ENCODE data around the gene GPR3.

The GPR3 gene

DNA sequence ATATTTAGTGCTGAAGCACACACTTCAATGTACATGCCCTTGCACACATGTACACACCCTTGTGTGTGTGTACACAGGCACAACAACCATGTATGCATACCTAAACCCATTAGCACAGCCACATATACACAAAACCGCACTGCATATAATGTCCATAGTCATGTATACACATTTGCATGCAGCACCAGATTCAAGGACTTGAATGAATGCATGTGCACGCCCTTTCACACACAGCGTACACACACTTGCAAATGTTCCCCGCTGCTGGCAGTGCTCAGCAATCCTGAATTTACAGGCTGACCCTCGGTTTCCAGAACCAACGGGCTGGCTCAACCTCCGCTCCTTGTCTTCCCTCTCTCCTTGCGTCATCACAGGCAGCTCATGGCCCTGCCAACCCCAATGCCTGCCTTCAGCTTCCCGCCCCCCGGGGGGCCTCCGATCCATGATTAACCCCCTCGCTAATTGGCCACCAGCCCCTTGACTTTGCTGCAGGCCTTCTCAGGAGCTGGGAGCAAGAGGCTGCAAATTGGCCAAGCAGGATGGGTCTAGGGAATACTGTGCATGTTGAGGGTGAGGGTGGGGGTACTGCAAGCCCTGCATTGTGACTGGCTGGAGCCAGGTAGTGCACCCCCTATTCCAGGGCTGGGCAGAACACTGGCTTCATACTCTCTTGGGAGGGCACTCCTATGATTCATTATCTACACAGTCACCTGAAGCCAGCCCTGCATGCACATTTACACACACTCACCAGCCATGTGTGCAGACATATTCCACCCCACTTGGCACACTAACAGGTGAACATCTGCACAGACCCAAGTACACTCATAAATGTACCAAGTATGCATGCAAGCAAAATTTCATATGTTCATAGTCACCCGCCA lies 7.9 kb downstream of the GPR3 start:
- TF ChIP-seq ZBTB7A (IDR thresholded peaks at IDR 0.05; ENCODE audit: low read depth): no peak
- no peak for TF ChIP-seq TAF1 (IDR thresholded peaks at IDR 0.05; ENCODE audit: low read depth)
- TF ChIP-seq RAD21 (IDR thresholded peaks at IDR 0.05; ENCODE audit: low read depth): no peak
- no peak for TF ChIP-seq TCF12 (IDR thresholded peaks at IDR 0.05; ENCODE audit: low read depth)
- TF ChIP-seq FOXM1 (IDR thresholded peaks at IDR 0.05; ENCODE audit: borderline replicate concordance, low read depth): no peak
- TF ChIP-seq, protein P1, sequence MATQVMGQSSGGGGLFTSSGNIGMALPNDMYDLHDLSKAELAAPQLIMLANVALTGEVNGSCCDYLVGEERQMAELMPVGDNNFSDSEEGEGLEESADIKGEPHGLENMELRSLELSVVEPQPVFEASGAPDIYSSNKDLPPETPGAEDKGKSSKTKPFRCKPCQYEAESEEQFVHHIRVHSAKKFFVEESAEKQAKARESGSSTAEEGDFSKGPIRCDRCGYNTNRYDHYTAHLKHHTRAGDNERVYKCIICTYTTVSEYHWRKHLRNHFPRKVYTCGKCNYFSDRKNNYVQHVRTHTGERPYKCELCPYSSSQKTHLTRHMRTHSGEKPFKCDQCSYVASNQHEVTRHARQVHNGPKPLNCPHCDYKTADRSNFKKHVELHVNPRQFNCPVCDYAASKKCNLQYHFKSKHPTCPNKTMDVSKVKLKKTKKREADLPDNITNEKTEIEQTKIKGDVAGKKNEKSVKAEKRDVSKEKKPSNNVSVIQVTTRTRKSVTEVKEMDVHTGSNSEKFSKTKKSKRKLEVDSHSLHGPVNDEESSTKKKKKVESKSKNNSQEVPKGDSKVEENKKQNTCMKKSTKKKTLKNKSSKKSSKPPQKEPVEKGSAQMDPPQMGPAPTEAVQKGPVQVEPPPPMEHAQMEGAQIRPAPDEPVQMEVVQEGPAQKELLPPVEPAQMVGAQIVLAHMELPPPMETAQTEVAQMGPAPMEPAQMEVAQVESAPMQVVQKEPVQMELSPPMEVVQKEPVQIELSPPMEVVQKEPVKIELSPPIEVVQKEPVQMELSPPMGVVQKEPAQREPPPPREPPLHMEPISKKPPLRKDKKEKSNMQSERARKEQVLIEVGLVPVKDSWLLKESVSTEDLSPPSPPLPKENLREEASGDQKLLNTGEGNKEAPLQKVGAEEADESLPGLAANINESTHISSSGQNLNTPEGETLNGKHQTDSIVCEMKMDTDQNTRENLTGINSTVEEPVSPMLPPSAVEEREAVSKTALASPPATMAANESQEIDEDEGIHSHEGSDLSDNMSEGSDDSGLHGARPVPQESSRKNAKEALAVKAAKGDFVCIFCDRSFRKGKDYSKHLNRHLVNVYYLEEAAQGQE (IDR thresholded peaks at IDR 0.05; ENCODE audit: low read depth): no peak
- TF ChIP-seq CREB1 (IDR thresholded peaks at IDR 0.05; ENCODE audit: low read depth): no peak
- TF ChIP-seq CEBPB (IDR thresholded peaks at IDR 0.05): no peak

DNA sequence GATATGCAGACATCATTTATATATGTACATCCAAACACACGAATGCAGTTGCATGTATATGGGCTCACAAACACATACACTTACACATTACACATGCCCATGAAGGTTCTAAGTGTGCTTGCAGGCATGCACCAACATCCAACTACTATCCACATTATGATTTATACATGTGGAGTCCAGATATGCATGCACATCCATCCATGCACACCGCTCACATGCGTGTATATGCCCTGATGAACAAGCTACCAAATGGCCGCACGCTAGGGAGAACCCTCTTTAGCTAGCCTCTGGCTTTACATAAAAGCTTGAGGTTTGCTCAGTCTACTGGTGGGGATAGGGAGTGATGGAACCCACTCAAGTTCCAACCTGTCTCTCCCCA lies 8.5 kb downstream of the GPR3 start:
- TF ChIP-seq TCF12 (IDR thresholded peaks at IDR 0.05; ENCODE audit: low read depth): no peak
- TF ChIP-seq RAD21 (IDR thresholded peaks at IDR 0.05; ENCODE audit: low read depth): no peak
- TF ChIP-seq ZBTB7A (IDR thresholded peaks at IDR 0.05; ENCODE audit: low read depth): no peak

DNA sequence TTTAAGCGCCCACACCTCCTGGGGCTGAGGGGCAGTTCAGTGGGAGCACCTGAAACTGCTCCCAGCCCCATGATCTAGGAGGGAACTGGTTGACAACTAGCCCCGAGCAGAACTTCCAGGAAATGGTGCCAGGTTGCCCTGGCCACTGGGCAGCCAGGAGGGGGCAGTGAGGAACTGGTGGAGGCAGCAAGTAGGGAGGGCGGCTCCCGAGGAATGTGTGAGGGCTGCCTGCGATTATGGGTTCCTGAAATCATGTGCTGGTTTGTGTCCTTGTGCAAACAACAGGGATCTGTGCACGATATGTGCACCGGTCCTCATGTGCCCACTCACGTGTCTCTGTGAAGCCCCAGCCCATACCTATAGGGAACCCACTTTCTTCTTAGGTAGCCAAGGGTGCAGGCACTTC lies 9.9 kb downstream of the GPR3 start:
- TF ChIP-seq YY1 (IDR thresholded peaks at IDR 0.05; ENCODE audit: low read depth): no peak
- peak; percentile 66 for TF ChIP-seq RAD21 (IDR thresholded peaks at IDR 0.05; ENCODE audit: low read depth)

DNA sequence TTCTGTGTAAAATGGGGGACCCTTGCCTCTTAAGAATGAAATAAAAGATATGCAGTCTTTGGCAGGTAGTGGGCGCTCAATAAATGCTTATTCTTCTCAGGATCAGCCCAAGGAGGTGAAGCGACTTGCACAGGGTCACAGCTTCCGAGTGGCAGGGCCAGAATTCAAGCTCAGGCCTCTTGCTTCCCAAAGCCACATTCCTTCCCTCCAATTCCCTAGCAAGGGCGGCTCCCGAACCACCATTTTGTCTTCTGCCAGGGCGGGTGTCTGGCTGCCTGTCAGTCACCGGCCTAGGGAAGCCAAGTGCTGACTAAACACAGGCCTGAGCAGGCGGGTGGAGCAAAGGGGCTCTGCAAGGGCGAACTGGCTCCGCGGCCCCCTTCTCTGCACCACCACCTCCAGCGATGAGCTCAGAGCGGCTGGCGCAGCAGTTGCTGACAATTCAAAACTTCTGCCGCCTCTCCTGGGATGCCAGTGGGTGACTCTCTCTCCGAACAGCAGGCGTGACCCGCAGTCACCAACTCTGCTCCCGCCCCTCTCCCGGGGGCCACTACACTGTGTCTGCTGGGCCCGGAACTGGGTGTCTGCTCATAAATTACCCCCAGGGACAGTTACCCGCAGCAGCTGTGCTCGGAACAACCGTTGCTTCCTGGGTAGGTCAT lies 10.8 kb downstream of the GPR3 start:
- TF ChIP-seq RAD21 (IDR thresholded peaks at IDR 0.05; ENCODE audit: low read depth) (0 out of 2 replicates have a peak, but pooled peaks have one; percentile 7), FOXM1 (IDR thresholded peaks at IDR 0.05; ENCODE audit: borderline replicate concordance, low read depth) (no peak)

DNA sequence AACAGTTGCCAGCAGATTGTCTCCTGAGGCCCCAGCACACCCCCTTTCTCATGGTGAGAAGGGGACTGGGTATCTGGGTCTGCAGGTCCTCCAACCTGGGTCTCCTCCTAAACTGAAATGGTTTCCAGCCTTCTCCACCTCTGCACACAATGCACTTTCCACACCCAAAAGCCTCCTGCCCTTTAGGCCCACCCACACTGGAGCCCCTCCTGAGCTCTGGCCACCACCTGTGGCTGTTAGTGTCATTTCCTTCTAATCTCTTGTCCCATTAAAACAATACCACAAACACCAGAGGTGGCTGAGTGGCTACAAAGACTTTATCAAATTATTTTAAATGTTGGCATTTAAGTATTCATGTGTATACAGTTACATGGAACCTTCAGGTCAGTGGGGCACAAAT lies 11.5 kb downstream of the GPR3 start:
- TF ChIP-seq TAF1 (IDR thresholded peaks at IDR 0.05; ENCODE audit: low read depth): no peak
- TF ChIP-seq NFIC (IDR thresholded peaks at IDR 0.05): no peak
- TF ChIP-seq, protein P2, sequence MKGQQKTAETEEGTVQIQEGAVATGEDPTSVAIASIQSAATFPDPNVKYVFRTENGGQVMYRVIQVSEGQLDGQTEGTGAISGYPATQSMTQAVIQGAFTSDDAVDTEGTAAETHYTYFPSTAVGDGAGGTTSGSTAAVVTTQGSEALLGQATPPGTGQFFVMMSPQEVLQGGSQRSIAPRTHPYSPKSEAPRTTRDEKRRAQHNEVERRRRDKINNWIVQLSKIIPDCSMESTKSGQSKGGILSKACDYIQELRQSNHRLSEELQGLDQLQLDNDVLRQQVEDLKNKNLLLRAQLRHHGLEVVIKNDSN (IDR thresholded peaks at IDR 0.05): no peak
- TF ChIP-seq EP300 (IDR thresholded peaks at IDR 0.05; ENCODE audit: borderline replicate concordance): no peak
- no peak for TF ChIP-seq CREB1 (IDR thresholded peaks at IDR 0.05; ENCODE audit: low read depth)
- TF ChIP-seq, protein P1 (IDR thresholded peaks at IDR 0.05; ENCODE audit: low read depth): no peak
- TF ChIP-seq TCF12 (IDR thresholded peaks at IDR 0.05; ENCODE audit: low read depth): no peak
- TF ChIP-seq YY1 (IDR thresholded peaks at IDR 0.05; ENCODE audit: low read depth): no peak
- TF ChIP-seq, protein P3, sequence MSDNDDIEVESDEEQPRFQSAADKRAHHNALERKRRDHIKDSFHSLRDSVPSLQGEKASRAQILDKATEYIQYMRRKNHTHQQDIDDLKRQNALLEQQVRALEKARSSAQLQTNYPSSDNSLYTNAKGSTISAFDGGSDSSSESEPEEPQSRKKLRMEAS (IDR thresholded peaks at IDR 0.05): no peak
- no peak for TF ChIP-seq RAD21 (IDR thresholded peaks at IDR 0.05; ENCODE audit: low read depth)
- TF ChIP-seq FOXM1 (IDR thresholded peaks at IDR 0.05; ENCODE audit: borderline replicate concordance, low read depth): no peak

DNA sequence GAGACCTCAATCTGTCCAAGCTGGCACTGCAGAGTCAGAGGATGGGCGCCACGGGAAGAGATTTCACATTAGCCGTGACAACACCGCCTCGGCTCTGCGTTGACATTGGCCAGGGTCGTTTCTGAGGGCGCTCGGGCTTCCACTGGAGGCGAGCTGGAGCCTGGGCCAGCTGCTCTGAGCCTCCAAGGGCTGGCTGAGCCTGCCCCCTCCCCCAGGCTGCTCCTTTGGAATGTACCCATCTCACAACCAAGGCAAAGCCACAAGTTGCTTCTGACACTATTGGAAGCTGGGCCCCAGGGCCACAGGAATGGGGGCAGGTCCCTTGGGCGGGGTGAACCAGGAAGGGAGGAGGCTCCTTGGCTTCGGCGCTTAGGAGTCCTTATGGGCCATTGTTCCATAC lies 12.7 kb downstream of the GPR3 start:
- TF ChIP-seq EP300 (IDR thresholded peaks at IDR 0.05; ENCODE audit: borderline replicate concordance): no peak
- TF ChIP-seq, protein P2 (IDR thresholded peaks at IDR 0.05): no peak
- TF ChIP-seq, protein P3 (IDR thresholded peaks at IDR 0.05): no peak
- no peak for TF ChIP-seq ZBTB7A (IDR thresholded peaks at IDR 0.05; ENCODE audit: low read depth)
- TF ChIP-seq CREB1 (IDR thresholded peaks at IDR 0.05; ENCODE audit: low read depth): no peak

DNA sequence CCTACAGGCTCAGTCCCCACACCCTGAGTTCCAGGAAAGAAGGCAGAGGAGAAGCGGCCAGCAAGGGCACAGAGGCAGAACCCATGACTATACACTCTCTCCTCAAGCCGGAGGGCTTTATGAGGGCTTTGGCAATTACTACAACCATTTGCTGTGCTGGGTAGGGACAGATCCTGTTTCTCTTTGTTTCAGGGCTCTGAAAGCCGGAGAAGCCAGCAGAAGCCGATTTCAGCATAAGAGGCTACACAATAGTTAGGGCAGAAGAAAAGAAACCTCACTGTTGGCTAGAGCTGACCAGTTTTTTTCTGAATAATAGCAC lies 13.9 kb downstream of the GPR3 start:
- TF ChIP-seq CREB1 (IDR thresholded peaks at IDR 0.05; ENCODE audit: low read depth) (no peak), NFIC (IDR thresholded peaks at IDR 0.05) (no peak), EGR1 (IDR thresholded peaks at IDR 0.05) (no peak), RAD21 (IDR thresholded peaks at IDR 0.05; ENCODE audit: low read depth) (no peak), TCF12 (IDR thresholded peaks at IDR 0.05; ENCODE audit: low read depth) (no peak), YY1 (IDR thresholded peaks at IDR 0.05; ENCODE audit: low read depth) (no peak), TAF1 (IDR thresholded peaks at IDR 0.05; ENCODE audit: low read depth) (no peak), TEAD4 (IDR thresholded peaks at IDR 0.05) (no peak), CEBPB (IDR thresholded peaks at IDR 0.05) (no peak), EP300 (IDR thresholded peaks at IDR 0.05; ENCODE audit: borderline replicate concordance) (no peak), ZBTB7A (IDR thresholded peaks at IDR 0.05; ENCODE audit: low read depth) (no peak), FOXM1 (IDR thresholded peaks at IDR 0.05; ENCODE audit: borderline replicate concordance, low read depth) (no peak)
- TF ChIP-seq, protein P2 (IDR thresholded peaks at IDR 0.05): no peak
- TF ChIP-seq, protein P3 (IDR thresholded peaks at IDR 0.05): no peak
- TF ChIP-seq, protein P1 (IDR thresholded peaks at IDR 0.05; ENCODE audit: low read depth): no peak

Data from Ishikawa (cell line).